NCI-H146 (cell line): ENCODE data around the gene ADORA1.
A peak's percentile ranks its signal among the peaks of the same experiment; 100 is the strongest.

ENCODE experiments used
- DNase-seq: peaks from one replicate; lab custom pipeline; 2025; lab: John Stamatoyannopoulos, UW

The ADORA1 gene

DNA sequence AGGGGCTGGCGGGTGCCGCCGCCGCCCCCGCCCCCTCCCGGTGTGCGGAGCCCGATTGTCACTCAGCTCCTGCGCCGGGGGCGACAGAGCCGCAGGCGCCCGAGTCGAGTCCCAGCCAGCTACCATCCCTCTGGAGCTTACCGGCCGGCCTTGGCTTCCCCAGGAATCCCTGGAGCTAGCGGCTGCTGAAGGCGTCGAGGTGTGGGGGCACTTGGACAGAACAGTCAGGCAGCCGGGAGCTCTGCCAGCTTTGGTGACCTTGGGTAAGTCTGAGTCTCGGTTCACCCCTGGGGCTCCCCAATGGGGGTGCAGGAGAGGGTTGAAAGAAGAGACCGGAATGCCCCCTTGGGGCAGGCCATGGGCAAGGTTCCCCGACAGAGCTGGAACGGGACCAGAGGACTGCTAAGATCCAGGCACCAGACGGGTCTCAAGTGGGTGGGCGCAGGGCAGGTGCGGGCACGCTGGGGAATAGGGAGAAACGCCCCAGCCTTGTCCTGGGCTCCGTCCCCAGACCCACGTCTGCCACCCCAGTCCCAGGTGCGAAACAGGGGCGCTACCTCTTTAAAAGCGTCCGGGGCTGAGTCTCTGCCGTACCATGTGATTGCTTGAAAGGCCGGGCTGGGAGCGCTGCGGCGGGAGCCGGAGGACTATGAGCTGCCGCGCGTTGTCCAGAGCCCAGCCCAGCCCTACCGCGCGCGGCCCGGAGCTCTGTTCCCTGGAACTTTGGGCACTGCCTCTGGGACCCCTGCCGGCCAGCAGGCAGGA, at the start of gene ADORA1:
Gene ADORA1, plus strand, starts transcription at position 61 of the 765 bp plus-strand sequence. CDS start 1,116 bp downstream, outside the sequence.
- DNase-seq, result peak; percentile 72

DNA sequence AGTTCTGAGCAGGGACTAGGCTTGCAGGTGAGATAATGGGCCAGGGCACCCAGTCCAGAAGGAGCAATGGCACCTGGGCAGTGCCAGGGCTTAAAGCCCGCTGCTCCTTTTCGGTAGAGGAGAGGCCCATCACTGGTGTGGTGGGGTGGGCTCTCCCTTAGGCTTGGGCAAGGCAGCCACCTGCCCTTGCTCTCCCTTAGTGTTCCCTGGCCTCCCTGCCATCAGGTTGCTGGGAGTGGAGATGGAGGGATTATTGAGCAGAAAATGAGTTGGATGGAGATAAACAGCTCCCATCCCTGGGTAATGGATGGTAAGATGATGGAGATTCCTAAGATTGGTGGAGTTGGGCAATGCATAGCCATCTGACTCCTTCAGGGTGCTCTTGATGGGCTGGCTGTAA, 49.6 kb upstream of the ADORA1 start:
- no peak for DNase-seq

DNA sequence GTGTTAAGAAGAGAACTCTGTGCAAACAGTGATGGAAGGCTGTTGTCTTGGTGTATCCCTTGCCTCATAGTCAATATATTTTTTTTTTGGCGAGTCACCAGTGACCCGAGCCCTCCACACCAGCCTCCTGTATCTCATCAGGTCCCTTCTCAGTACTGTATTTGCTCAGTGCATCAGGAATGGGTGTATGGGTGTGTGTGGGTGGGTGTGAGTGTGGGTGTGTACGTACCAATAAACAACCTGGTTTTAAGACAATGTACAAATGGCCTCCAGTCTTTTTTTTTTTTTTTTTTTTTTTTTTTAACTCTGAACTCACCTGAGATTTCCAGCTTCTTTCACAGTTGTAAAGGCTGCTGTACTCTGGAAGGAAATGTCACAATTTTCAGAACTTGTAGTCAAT, 49.0 kb upstream of the ADORA1 start:
- no peak for DNase-seq

DNA sequence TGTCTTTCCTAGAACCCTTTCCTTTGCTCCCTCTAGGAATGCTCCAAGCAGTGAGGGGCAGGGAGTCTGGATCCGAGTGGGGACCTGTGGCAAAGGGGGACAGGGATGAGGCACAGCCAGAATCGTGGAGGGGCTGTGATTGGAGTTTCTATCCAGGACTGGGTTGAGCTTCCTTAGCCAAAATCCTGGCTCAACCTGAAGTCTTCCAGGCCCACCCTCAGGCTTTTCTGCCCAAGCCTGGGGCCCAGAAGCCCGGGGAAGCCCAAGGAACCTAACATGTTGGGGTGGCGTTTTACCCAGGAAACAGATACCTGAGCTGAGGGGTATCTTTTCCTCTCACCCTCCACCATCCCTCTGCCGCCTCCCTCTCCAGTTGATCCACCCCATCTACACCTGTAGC, 47.1 kb upstream of the ADORA1 start:
- DNase-seq, result no peak

DNA sequence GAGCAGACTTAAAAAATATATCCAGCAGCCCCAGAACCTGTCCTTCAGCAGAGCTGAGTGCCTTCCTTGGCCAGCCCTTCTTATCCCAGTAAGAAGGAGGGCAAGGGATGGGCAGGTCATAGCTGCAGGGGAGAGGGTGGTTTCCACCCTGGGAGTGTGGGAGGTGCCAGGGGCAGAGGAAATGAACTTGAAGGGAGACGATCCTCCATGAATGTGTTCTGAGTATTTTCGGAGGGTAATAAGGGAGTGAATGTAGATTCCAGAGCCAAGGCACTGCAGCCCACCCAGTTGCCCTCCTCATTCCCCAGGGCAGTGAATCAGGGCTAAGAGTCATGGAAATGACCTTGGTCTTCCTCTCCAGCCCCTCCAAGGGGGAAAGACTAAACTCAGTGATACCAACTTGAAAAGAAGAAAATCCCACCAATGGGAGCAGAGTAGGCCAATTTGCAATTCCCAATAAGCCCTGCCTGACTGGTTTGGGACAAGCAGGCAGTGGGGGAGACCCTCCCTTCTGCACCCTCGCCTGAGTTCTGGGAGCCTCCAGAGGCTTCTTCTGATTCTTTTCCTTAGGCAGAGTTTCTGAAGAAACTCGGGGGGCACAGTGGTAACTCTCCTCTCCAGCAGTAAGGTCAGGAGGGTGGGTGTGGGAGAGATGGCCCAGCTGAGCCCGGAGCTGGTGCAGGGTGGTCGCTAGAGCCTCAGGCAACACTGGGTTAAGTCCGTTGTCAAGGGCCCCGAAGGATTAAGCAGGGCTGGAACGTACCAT, 45.9 kb upstream of the ADORA1 start:
- DNase-seq, result no peak

DNA sequence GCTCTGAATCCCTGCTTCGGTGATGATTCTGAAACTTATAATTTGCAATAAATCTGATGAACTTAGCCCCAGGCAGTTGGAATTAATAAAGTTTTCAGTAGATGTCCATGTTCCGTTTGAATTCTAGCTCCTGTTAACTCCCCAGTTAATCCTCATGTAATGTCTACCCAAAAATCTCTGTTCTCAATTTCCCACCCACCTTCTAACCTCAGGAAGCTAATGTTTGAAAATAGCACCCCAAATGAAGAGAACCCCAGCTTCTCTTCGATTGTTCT, 45.4 kb upstream of the ADORA1 start:
- no peak for DNase-seq

DNA sequence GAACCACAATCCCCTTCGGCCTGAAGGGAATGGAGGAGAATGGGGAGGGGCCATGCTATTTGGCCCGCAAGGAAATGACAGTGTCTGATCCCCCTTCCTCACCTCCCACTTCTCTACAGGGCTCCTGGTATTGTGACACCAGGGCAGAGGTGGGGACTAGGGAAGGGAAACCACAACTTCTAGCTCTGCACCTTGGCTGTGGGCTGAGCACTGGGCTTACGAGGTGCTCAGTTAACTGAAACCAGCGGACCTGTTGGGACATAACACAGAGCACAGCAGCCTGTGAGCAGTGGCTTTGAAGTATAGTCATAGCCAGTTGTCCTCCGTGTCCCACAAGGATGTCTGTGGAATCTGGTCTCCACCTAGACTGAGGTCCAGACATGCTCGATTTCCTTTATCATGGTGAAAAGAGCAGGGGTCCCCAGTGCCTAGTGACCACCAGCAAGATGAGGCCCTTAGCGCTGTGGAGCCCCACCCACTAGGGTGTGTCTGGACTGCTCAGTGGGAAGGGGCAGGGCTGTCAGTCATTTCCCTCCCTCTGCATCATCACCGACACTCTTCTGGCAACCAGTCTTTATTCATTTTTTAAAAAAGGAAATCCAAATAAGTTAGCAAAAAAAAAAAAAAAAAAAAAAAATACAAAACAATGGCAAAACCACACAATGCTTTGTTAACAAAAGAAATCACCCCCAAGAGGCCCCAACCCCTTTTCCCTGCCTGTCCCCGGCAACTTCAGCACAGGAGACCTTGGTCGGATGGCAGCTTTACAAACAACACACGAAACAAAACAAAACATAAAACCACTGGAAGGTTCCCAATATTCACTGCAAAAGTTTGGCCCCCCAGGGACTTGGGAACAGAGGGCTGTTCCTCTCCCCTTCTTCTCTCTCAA, 44.7 kb upstream of the ADORA1 start:
- no peak for DNase-seq

DNA sequence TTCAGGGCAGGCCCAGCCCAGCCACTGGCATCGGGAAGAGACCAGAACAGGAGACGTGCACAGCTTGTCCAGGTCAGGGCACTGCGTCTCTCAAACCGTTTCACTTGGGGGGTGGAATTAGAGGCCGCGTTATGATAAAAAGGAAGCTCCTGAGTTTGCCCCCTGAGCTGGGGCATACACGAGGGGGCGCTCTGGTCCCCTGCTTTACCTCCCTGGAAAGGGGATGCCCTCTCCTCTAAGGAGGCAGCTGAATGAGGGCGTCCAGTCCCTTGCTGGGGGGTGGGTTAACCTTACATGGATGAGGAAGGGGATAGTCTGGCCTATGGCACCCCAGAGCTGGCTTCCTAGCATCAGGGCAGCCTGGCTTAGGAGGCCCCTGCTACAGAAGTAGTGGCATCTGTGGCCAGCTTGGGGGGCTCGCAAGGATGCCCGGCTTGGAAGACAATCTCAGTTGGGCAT, 44.0 kb upstream of the ADORA1 start:
- no peak for DNase-seq

DNA sequence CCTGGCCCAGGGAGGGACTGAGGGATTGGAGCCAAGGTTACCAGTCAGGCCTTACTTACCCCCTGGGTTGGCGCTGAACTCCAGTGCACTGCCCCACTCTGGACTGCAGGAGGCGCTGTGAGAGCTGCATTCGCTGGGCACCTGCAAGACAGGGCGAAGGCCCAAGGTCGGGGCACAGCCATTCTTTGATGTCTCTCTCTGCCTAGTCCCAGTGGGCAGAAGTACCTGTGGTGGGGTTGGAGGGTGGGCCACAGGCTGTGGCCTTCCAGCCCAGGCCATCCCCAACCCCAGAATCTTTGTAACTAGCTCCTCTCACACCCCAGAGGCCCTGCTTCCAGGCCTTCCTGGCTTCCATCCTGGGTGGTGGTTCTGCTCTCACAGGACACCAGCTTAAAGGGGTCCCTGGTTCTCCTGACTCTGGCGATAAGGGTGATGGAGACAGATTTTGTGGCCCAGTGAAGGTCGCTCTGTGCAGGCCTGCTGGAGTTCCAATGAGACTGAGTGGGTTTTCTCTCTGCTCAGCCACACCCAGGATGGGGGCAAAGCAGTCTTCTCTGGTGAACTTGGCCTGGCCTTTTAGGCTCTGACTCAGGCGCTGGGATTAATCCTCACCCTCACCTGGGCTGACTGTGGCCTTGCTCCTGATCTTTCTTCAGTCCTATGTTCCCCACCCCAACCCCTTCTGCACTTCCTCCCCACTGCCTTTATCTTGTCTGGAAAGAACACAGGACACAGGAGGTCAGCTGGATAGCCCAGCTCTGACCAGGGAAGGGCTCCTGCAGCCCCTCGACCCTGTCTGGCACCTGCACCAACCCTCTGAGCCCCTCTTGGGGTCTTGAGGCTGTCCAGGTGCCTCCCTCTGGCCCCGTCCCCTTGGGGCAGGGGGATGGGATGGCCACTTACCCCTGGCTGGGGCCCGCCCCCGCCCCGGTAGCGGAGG, 42.7 kb upstream of the ADORA1 start:
- DNase-seq, result no peak

DNA sequence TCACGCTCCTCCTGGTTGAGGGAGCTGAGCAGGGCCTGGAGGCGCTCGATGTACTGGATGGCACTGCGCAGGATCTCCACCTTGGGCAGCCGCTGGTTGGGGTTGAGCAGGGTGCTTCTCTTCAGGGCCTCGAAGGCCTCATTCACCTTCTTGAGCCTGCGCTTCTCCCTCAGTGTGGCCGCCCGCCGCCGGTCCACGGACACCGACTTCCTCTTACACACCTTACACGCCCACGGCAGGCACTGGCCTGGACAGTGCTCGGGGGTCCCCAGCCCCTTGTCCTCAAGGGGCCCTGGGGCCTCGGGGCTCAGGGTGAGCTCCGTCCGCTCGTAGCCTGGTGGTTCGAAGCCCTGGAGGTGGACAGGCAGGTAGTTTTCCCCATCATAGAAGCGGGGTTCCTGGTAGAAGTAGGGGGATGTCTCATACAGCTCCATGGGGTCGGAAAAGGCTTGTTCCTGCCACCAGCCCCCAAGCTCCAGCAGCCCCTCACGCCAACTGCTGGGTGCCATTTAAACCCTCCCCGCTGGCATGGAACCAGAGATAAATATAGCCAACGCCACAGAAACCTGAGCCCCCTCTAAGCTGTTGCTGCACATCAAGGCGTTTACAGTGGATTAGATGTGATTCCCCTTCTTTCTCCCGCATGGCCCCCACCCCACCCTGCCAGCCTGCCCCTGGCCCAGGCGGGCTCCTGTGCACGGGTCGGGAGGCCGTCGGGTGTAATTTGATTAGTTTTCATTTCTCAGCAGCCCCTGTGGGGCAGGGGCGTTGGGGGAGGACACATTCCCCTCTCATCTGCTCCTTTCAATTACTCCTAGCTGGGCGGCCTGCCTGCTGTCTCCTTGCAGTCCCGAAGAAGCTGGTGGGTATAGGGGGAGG, 41.8 kb upstream of the ADORA1 start, which contains the start of gene MYOG:
Gene MYOG, minus strand, starts transcription at position 485 of the 879 bp plus-strand sequence. Its CDS starts 51 bp downstream, at position 434.
- no peak for DNase-seq

DNA sequence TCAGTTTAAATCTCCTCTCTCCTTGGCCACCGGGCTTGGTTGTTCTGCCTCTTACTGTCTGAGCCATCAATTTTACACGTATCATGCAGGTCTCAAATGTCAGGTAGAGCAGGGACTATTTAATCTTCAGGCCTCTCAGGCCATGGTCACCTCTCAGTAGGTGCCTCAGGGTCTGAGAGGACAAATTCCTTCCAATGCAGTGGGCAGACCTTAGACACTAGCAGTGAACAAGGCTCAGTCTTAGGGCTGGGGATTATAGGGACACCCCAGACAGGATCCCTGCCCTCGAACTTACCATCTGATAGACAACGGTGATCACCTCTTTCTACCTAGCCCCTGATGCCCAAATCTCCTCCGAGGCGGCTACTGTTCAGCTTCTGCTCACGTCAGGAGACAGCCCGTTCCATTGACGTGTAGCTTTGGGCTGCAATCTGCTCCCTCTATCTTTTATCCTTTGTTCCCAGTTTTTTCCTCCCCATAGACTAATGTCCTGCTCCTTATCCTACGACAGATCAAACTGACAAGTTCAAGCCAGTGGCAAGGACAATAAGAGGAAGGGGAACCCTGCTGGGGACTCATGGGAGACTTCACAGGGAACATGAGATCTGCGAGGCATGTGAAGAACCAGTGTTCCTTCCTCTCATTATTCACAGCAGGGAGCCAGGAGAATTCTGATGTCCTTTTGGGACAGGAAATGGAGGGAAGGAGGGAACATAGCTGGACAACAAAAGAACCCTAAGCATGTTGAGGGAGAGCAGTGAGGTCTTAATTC, 40.3 kb upstream of the ADORA1 start:
- DNase-seq, result peak; percentile 42

DNA sequence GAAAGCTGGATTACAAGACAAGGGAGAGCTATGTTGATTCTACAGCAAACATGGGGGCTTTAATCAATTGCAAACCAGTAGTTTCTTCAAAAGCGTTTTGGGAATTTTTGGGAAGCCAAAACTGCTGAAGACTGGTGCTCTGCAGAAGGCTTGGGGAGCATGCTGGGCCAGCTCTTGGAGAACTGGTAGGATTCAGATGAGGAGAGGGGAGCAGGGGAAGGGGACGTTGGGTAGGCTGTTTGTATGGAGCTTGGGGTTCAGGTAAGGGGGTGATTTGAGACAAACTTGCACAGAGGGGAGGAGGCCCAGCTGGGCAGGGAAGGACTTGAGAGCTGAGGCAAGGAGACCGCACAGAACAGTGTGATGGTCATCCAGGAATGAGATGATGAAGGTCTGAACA, 39.1 kb upstream of the ADORA1 start:
- no peak for DNase-seq

DNA sequence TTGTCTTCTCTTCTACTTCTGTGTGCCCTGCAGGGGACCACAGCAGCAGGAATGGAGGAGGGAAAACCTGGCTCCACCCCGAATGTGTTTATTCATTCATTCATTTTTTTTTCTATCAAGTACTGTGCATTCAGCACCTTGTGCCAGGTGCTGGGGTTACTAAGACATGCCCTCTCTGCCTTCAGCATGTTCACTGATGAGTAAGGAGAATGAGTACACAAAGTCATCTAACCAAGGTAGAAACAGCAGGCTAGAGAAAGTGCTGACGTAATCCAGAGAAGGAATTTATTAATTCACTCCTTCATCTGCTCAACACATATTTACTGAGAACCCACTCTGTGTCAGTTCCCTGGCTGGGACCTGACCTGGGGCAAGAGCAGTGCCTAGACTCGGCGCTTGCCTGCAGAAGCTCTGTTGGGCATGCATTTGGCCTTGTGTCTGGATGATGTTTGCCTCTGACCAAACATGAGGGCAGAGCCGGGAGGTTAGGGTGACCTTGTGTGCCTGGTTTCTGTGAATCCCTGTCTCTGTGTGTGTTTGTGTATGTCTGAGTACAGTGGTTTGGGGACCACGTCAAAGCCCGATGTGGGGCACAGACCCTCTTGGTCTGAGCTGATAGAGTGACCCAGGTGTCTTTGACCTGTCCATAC, 38.4 kb upstream of the ADORA1 start:
- no peak for DNase-seq

DNA sequence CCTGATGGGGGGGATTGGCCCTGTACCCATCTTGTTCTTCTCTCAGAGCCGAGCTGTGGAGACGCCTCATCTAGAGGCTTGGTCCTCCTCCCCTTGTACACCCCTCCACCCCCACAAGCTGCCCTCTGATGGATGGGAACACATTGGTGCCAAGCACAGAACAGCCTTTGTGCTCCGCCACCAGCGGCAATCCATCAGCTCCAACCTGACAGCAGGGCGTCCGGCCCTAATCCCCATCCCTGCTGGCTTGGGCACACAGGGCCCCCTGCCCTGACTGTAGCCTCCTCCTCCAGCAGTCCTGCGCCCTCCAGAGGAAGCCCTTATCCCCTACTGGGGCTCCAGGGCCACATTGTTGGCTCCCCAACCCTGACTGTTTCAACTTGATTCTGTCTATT, 37.9 kb upstream of the ADORA1 start:
- no peak for DNase-seq

DNA sequence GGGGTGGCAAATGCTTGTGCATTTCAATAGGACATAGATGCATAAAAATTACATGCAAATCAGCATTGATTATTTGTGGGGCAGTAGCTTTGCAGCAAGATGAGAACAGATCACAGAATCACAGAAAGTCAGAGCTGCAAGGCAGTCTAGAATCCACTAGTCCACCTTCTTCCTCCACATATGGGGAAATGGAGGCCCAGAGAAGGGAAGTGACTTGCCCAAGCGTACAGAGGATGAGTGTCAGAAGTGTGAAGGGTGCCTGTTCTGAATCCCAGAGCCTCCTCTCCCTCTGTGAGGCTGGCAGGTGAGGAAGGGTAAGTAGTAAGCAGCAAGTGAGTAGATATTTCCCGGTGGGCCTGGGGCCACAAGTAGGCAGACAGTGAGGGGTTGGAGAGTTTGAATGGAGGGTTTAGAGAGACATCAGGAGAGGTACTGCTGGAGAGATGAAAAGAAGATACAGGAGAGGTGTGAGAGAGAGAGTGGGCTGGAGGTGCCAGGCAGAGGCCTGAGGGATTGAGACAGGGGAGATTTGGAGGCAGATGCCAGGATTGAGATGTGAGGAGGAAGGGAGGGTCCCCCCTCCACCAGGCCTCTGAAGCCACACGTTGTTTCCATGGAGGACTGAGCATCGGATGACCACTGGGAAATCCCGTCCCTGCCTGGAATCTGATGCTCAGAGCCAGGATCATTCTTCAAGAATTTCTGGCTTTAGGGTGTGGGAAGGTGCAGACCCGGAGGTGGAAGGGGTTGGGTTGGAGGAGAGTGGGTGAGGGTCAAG, 36.9 kb upstream of the ADORA1 start:
- no peak for DNase-seq

DNA sequence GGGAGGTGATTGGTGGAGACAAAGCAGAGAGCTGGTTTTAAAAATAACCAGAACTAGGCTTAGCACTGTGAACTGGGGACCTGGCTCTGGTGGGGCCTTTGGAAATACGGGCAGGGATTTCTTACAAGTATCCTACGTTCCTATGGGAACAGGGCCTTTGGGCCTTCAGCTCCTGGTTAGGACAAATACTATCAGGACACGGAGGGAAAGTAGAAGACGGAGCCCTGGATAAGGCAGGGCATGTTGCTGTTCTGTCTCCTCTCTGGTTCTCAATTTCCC, 36.4 kb upstream of the ADORA1 start:
- no peak for DNase-seq

DNA sequence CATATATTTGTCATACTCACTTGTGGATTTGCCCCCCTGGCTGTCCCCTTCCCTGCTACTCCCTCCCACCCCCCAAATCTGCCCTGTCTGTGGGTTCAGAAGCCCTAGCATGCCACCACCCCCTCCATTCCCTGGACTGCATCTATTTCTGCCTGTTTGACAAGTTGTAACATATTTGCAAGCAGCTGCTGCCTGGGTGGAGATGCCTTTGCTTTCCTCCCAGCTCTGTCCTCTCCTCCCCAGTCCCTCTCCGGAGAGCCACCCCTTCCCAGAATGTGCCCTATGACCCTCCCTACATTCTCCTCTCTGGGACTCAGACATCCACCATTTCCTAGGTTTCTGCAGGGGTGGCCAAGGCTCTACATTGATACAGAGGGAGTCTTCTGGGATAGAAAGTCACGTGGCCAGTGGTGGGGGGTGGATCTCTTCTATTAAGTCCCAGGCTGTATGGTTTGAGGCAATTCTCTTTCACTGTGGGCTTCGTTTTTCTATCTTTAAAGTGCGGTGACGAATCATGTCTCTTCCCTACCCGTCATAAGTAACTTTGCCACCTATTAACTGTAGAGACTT, 35.7 kb upstream of the ADORA1 start:
- no peak for DNase-seq

DNA sequence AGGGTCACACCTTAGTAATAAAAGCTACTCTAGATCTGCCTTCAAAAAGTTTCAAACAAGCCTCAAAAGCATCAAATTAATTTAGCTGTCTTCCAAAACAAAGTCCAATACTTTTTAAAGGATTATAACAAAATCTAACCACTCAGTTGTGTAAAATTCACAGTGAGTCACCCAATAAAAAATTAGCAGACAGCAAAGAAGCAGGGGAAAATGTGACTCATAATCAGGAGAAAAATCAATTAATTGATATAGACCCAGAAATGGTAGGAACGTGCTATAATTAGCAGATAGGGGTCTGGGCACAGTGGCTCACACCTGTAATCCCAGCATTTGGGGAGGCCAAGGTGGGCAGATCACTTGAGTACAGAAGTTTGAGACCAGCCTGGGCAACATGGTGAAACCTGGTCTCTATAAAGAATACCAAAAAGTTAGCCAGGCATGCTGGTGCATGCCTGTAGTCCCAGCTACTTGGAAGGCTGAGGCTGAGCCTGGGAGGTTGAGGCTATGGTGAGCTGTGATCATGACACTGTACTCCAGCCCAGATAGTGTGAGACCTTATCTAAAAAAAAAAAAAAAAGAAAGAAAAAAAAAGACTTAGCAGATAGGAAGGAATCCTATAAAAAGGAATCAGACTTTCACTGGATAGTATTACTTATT, 33.6 kb upstream of the ADORA1 start:
- DNase-seq, result no peak
